B cell (primary cell): ENCODE data around the gene CAMTA1. TPM values are rescaled to one million over a fixed set of nuclear protein-coding genes. Genes with fewer than 3 reads are reported as not detected.

Source experiments
- ATAC-seq: fragments of 200-7000 bp; cut with Tn5 transposase; one replicate; pipeline ENCODE4 v1.10.0; 2021; ENCODE audit warnings: low read depth, mild to moderate bottlenecking, moderate number of reproducible peaks, moderate library complexity
- CTCF ChIA-PET: fragments of 350-600 bp; sonication (Branson Sonifier 250); formaldehyde crosslinking; loops from one replicate; lab custom pipeline; 2021; ENCODE audit warnings: antibody characterized with exemption, inconsistent platforms; lab: Charles Lee
- POLR2A ChIA-PET: fragments of 350-600 bp; sonication (Branson Sonifier 250); formaldehyde crosslinking; loops from one replicate; lab custom pipeline; 2021; ENCODE audit warnings: antibody characterized with exemption; lab: Charles Lee
- DNase-seq: peaks from one replicate; pipeline ENCODE4 v3.0.0; 2013
- H2AFZ ChIP-seq: 2 replicates; pipeline ENCODE4 v1.6.1; 2012; ENCODE audit warnings: mild to moderate bottlenecking, low read depth, low read length; ENCODE audit not compliant: insufficient read depth, poor library complexity, severe bottlenecking
- H3K27ac ChIP-seq, 2 donors: 1 replicate in 1 of 2; 2 replicates in 1 of 2; pipeline ENCODE4 v1.5.1; 2012 to 2013; ENCODE audit warnings: low read length in 2 of 2, mild to moderate bottlenecking in 2 of 2, moderate library complexity in 1 of 2
- H3K27me3 ChIP-seq, 4 experiments: fragments of 200-600 bp in 1 of 4; sonication (generic) in 1 of 4; replicated peaks in 1 of 4; 1 replicate in 2 of 4; 2 replicates in 2 of 4; pipeline versions ENCODE4 v1.6.1 to v1.7.0; 2013 to 2016; ENCODE audit warnings: low read length in 3 of 4, mild to moderate bottlenecking in 2 of 4, mixed read lengths in 1 of 4, moderate library complexity in 1 of 4; ENCODE audit not compliant: insufficient read depth in 4 of 4, control insufficient read depth in 3 of 4; ENCODE audit errors: control extremely low read depth in 1 of 4
- H3K36me3 ChIP-seq, 2 experiments: replicated peaks in 1 of 2; 1 replicate in 1 of 2; 2 replicates in 1 of 2; pipeline versions ENCODE4 v1.6.1 to v1.7.1; 2013; ENCODE audit warnings: low read length in 1 of 2; ENCODE audit not compliant: insufficient read depth in 2 of 2, control insufficient read depth in 1 of 2; ENCODE audit errors: control extremely low read depth in 1 of 2, extremely low read depth in 1 of 2
- H3K4me1 ChIP-seq, 2 donors: fragments of 200-600 bp in 1 of 2; sonication (generic) in 1 of 2; 1 replicate in 1 of 2; 2 replicates in 1 of 2; pipeline versions ENCODE4 v1.5.1 to v1.6.1; 2013 to 2017; ENCODE audit warnings: low read length in 2 of 2; ENCODE audit not compliant: control insufficient read depth in 2 of 2, insufficient read depth in 2 of 2
- H3K4me2 ChIP-seq: replicated peaks from 2 replicates; pipeline ENCODE3; 2012; ENCODE audit warnings: mild to moderate bottlenecking, low read depth, low read length; ENCODE audit not compliant: poor library complexity, severe bottlenecking
- H3K4me3 ChIP-seq, 5 experiments: fragments of 200-600 bp in 1 of 5; sonication (generic) in 1 of 5; 1 replicate in 3 of 5; 2 replicates in 2 of 5; pipeline versions ENCODE4 v1.5.1 to v1.7.0; 2011 to 2016; ENCODE audit warnings: low read length in 4 of 5, mild to moderate bottlenecking in 4 of 5, low read depth in 2 of 5, control low read depth in 1 of 5, moderate library complexity in 1 of 5; ENCODE audit not compliant: insufficient read depth in 1 of 5; ENCODE audit errors: control extremely low read depth in 1 of 5, extremely low read depth in 1 of 5
- H3K79me2 ChIP-seq: fragments of 200-600 bp; sonication (generic); one replicate; pipeline ENCODE4 v1.6.0; 2016; ENCODE audit warnings: low read length; ENCODE audit not compliant: control insufficient read depth, insufficient read depth
- H3K9ac ChIP-seq: fragments of 200-600 bp; sonication (generic); 2 replicates; pipeline ENCODE4 v1.6.1; 2017; ENCODE audit warnings: mild to moderate bottlenecking, low read length, moderate library complexity
- H3K9me3 ChIP-seq, 3 donors: one replicate each; pipeline versions ENCODE4 v1.6.1 to v1.7.1; 2013; ENCODE audit warnings: low read length in 2 of 3; ENCODE audit not compliant: control insufficient read depth in 2 of 3, insufficient read depth in 1 of 3; ENCODE audit errors: control extremely low read depth in 1 of 3
- H4K20me1 ChIP-seq: 2 replicates; pipeline ENCODE4 v1.6.0; 2012; ENCODE audit warnings: mild to moderate bottlenecking, low read length; ENCODE audit not compliant: insufficient read depth, control insufficient read depth, poor library complexity, severe bottlenecking
- H3K27ac Mint-ChIP-seq: one replicate; pipeline ENCODE4 v1.8.0; 2021; ENCODE audit warnings: mixed read lengths
- H3K27me3 Mint-ChIP-seq: one replicate; pipeline ENCODE4 v1.8.0; 2021; ENCODE audit warnings: mixed read lengths
- H3K4me1 Mint-ChIP-seq: one replicate; pipeline ENCODE4 v1.8.0; 2021; ENCODE audit warnings: mixed read lengths
- H3K4me3 Mint-ChIP-seq: one replicate; pipeline ENCODE4 v1.8.0; 2021; ENCODE audit warnings: mixed read lengths
- H3K9me3 Mint-ChIP-seq: one replicate; pipeline ENCODE4 v1.8.0; 2022; ENCODE audit warnings: mixed read lengths; ENCODE audit not compliant: insufficient read depth
- EZH2 ChIP-seq: IDR thresholded peaks from 2 replicates; pipeline ENCODE4 v1.6.1; 2012; ENCODE audit warnings: borderline replicate concordance, low read depth, mild to moderate bottlenecking, moderate library complexity, low read length; ENCODE audit not compliant: insufficient read depth, poor library complexity, severe bottlenecking
- WGBS: methylation state at CpG from one replicate; pipeline ENCODE4 v1.1.5; 2013; ENCODE audit warnings: missing lambda C conversion rate; ENCODE audit not compliant: insufficient coverage; 5-methylcytosine and 5-hydroxymethylcytosine counted together
- intact Hi-C: fragments of 100-400 bp; cut with micrococcal nuclease; formaldehyde crosslinking; loops from one replicate; pipeline ENCODE4 v1.10.0; 2022
- polyA plus RNA-seq: library from polyadenylated mRNA; depleted of rRNA; stranded (reverse); fragments of >200 nt; gene quantifications from 2 replicates; pipeline ENCODE4 v1.2.3, GENCODE V29; 2012
- total RNA-seq, 2 donors: library from RNA; stranded (reverse); fragments of 120-200 nt in 1 of 2; gene quantifications; 1 replicate in 1 of 2; 2 replicates in 1 of 2; pipeline versions ENCODE4 v1.2.3 to v1.2.4, GENCODE V29; 2013 to 2022
- TF ChIP-seq, protein P1 (sequence below): fragments of 200-600 bp; IDR thresholded peaks from one replicate; pipeline ENCODE4 v1.8.0; 2022; ENCODE audit warnings: antibody characterized with exemption, mild to moderate bottlenecking

Gene CAMTA1
- total and polyA plus RNA-seq, 2 donors (not counting 1 experiment from before 2014, with no cell fraction given), result 42.2 to 45.7 TPM

GRCh38 chr1:7633506-7634245 lies 848.4 kb downstream of the CAMTA1 start:
- Histone ChIP-seq H3K36me3 (no peaks in the 10 kb centered on the region), H2AFZ (no peak overlapping the region), H3K9ac (no peak overlapping the region), H4K20me1 (no peaks in the 10 kb centered on the region), H3K27ac (no peak overlapping the region), H3K27me3 (peaks cover 0 to 11% (median 0%) of the 10 kb centered on the region in 4 experiments), H3K4me3 (no peak overlapping the region), H3K9me3 (no peaks in the 10 kb centered on the region), H3K79me2 (no peaks in the 10 kb centered on the region), H3K4me1 (no peaks in the 10 kb centered on the region), H3K4me2 (no peak overlapping the region)
- DNase-seq (no peak), ATAC-seq (no peak)
- Mint-ChIP-seq H3K27me3 (peaks cover 18% of the 10 kb centered on the region), H3K4me1 (no peaks in the 10 kb centered on the region), H3K27ac (no peak overlapping the region), H3K4me3 (no peak overlapping the region), H3K9me3 (no peaks in the 10 kb centered on the region)
- CTCF ChIA-PET, result no interaction called here
- TF ChIP-seq EZH2, result no peak
- TF ChIP-seq, protein P1, sequence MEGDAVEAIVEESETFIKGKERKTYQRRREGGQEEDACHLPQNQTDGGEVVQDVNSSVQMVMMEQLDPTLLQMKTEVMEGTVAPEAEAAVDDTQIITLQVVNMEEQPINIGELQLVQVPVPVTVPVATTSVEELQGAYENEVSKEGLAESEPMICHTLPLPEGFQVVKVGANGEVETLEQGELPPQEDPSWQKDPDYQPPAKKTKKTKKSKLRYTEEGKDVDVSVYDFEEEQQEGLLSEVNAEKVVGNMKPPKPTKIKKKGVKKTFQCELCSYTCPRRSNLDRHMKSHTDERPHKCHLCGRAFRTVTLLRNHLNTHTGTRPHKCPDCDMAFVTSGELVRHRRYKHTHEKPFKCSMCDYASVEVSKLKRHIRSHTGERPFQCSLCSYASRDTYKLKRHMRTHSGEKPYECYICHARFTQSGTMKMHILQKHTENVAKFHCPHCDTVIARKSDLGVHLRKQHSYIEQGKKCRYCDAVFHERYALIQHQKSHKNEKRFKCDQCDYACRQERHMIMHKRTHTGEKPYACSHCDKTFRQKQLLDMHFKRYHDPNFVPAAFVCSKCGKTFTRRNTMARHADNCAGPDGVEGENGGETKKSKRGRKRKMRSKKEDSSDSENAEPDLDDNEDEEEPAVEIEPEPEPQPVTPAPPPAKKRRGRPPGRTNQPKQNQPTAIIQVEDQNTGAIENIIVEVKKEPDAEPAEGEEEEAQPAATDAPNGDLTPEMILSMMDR, result no peak
- 91% methylated on average over 25 of the region's 25 CpGs for WGBS
- POLR2A ChIA-PET, result no interaction called here
- intact Hi-C loops, result no loop called here

DNA sequence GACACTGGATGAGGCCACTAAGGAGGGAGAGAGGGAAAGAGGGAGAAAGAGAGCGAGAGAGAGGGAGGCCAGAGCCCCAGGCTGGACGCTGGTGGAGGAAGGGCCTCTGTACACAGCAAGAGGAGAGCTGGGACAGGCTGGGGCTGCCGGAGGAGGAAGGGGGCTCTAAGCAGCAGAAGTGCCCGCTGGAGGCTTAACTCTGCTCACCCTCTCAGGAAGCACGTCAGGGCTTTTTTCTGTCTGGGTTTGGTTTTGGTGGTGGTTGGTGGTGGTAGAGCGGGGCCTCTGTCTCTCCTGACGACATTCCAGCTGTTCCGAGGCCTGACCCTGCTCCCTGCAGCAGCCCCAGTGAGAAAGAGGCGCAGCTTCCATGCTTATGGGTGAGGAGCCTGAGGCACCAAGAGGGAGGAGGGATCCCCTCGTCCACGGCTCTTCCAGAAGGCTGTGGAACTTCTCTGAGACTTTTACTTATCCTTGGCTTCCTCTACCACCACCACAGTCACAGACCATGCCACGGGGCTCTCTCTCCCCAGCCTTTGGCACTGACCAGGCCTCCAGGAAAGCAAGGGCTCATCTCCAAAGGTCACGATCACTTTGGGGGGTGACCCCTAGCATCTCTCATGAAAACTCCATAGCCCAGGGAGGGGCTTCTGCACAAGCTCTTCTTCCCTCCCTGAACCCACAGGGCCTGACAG lies 849.4 kb downstream of the CAMTA1 start:
- no peak overlapping the region for H3K4me3 ChIP-seq
- ChIA-PET POLR2A (no interaction called here), CTCF (no interaction called here)
- no peak overlapping the region for H3K9ac ChIP-seq
- H3K9me3 ChIP-seq, result no peaks in the 10 kb centered on the region
- no peaks in the 10 kb centered on the region for H3K36me3 ChIP-seq
- ATAC-seq (no peak), DNase-seq (no peak)
- no peak for TF ChIP-seq EZH2
- TF ChIP-seq, protein P1, result no peak
- peaks cover 0 to 11% (median 0%) of the 10 kb centered on the region in 4 experiments for H3K27me3 ChIP-seq
- H3K27ac Mint-ChIP-seq, result no peak overlapping the region
- H3K27ac ChIP-seq, result no peak overlapping the region
- no peaks in the 10 kb centered on the region for H3K79me2 ChIP-seq
- intact Hi-C loops, result no loop called here
- no peaks in the 10 kb centered on the region for H4K20me1 ChIP-seq
- no peak overlapping the region for H3K4me3 Mint-ChIP-seq
- H3K4me1 ChIP-seq, result no peaks in the 10 kb centered on the region
- H3K4me1 Mint-ChIP-seq, result no peaks in the 10 kb centered on the region
- no peak overlapping the region for H3K4me2 ChIP-seq
- H3K27me3 Mint-ChIP-seq, result peaks cover 14% of the 10 kb centered on the region
- H2AFZ ChIP-seq, result no peak overlapping the region
- H3K9me3 Mint-ChIP-seq, result no peaks in the 10 kb centered on the region
- 37% methylated on average over 8 of the region's 13 CpGs for WGBS
